Measurements from ENCODE around the gene HUS1.

Gene HUS1

DNA sequence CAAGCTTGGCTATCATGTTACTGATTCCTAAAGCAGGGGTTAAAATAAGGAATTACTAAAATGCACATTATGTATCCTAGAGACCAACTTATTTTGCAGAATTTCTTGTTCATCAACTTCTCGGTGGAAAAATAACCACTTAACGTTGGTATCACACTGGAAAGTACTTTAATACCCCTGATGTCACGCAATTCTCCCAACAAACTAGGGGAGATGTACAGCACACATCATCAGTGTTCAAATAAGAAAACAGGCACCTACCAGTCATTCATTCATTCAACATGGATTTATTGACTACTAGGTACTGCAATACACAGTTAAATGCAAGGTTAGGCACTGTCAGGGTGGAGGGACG lies 648 bp downstream of the HUS1 start:
- DNase-seq, result no peak

DNA sequence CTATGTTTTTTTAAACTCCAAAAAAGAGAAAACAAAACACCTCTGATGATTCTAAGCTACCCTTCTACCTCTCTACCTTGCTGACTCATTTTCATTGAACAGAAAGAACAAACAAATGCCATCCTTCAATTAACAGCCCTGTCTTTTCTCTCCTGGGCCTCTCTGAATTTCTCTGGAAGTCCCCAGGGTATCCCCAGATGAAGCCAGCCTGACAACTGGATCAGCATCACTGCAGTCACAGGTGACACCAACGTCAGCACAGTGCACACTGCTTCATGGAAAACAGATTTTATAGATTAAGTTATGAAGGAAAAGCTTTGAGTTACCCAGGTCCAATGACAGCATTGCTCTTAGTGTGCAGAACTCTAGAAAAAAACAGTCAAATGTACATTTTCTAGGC lies 5.7 kb downstream of the HUS1 start:
- no peak for DNase-seq

- DNase-seq, result no peak
Observed at GRCh38 chr7:47970761-47971160, 8.7 kb downstream of the HUS1 start.

- no peak for DNase-seq
Observed at GRCh38 chr7:47968847-47969774, 10.3 kb downstream of the HUS1 start.

DNA sequence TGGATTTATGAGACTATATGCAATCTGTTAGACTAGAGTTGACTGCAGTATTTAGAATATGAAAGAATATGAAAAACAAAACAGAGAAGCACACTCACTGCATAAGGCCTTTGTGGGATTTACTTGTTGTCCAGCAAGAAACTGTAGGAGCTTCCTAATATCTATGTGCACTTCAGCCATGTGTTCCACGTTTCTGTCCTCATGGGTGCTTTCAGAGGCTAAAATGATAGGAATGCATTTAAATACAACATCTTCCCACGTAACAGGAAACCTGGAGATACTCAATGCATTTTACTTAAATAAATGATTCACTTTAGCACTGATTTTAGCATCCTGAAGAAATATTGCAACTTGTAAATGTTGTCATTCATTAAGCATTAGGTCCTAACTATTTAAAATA lies 11.7 kb downstream of the HUS1 start:
- no peak for DNase-seq

GRCh38 chr7:47967123-47967522 lies 12.3 kb downstream of the HUS1 start:
- DNase-seq, result no peak

DNA sequence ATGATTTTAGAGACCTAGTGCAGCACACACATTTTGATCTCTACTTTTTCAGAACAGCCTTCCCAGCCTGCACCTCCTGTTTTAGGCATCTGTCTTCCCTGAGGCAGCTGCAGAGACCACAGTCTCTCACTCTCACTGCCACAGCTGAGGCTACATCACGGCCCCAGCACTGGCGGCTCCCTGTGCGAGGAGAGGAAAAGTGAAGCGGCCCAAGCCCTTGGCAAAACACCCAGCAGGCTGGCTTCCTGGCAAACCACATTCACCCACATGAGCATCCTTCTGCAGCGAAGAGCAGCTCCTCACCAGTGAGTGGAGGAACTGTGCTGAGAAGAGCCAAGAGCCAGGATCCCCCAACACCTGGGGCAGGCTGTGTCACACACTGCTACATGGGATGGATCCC lies 14.0 kb downstream of the HUS1 start:
- DNase-seq, result no peak

DNA sequence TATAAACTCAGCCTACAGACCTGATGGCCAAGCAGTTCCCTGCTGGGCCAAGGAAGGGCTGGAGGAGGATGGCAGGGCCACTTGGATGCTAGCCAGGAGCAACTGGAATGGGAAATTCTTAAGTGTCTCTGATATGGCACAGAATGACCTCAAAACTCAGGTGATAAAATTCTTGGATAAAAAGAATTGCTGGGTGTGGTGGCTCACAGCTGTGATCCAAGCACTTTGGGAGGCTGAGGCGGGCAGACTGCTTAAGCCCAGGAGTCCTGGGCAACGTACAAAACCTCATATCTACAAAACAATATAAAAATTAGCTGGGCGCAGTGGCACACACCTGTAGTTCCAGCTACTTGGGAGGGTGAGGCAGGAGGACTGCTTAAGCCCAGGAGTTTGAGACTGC lies 17.2 kb downstream of the HUS1 start:
- DNase-seq, result no peak

GRCh38 chr7:47957156-47957555 lies 22.3 kb downstream of the HUS1 start:
- DNase-seq, result no peak

DNA sequence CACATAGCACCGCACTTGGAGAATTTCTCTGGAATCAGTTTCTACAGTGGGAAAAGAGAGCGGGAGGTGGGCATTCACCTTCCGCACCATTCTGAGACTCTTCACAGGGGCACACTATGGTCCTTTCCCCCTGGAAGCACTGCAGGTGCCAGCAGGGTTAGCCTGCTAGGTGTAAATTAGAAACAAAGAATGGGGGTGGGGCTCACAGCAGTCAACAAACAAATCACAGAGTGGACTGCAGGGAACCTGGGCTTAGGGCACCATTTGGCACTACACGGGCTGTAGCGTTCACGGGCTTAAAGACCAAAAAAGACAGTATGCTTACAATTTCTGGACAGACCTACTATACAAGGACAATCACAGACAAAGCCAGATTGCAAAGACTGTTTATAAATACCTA lies 23.2 kb downstream of the HUS1 start:
- no peak for DNase-seq

GRCh38 chr7:47954231-47954911 lies 25.0 kb downstream of the HUS1 start:
- DNase-seq, result no peak

DNA sequence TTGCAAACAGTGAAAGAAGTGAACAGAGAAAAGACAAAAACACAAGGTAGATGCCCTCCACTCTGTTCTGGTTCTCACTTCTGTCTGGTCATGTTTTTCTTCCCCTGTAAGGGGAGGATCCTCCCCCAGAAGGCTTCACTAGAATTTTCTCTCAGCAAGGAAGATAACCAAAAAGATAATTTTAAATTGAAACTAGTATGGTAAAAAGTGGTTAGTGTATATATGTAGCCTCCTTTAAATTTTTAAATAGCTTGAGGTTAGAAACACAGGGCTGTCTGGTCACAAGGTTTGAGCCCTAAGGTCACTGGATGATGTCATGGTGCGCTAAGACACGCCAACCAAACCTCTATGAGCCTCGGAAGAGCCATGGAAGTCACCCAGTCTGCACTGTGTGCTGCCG lies 25.6 kb downstream of the HUS1 start:
- no peak for DNase-seq

GRCh38 chr7:47952224-47952623 lies 27.2 kb downstream of the HUS1 start:
- no peak for DNase-seq

DNA sequence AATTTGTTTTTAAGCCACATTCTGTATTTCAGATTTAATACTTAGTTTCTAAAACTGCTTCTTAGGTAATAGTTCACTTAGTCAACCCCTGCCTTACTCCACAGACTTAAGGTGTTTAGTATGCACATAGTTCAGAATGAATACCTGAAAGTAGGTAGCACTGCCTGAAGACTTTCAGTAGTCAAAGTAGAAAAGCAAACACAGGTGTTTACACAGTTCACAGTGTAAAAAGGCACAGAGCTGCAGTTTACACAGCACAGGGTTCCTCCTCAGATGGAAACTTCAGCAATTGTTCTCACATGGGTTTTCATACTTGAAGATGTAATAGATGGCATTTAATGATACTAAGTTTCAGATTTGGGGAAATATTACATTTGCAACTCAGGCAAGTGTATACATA lies 28.0 kb downstream of the HUS1 start:
- no peak for DNase-seq

DNA sequence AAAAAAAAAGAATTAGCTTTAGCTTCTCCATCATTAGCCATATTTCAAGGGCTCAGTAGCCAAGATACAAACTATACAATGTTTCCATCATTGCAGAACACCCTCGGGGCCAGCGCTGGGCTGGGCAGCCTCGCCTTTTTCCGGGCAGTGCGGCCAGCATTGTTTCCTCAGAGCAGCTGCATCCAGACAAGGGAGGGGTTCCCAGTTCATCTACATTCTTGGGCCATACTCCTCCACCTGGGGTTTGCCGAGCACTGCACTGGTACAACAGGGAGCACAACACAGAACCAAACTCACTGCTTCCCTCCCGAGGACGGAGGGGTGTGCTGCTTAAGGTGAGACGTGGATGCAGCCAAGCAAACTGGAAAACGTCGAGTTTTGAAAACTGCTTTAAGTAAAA lies 28.7 kb downstream of the HUS1 start:
- no peak for DNase-seq

DNA sequence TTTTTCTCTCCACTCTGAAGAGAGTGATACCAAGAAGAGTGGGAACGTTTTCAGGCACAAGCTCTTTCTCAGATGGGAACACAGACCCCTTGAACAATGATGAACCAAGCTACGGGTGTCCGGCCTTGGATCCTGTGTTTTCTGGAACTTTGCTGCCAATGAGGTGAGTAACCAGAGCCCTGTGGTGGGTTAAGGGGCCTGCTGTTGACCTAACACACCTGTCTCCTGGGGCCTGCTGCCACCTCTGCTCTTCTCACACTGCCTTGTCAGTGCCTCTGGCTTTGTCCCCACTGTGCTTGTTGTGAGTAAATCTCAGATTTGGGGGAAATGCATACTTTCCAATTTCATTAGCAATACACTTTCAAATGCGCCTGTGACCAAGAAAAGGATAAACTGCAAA lies 29.7 kb downstream of the HUS1 start:
- DNase-seq, result no peak

GRCh38 chr7:47948141-47948790 lies 31.1 kb downstream of the HUS1 start, which contains the start of gene PKD1L1:
Gene PKD1L1 (minus strand): TSS chr7:47948466. CDS start chr7:47948440, 26 bp downstream.
- DNase-seq, result no peak

GRCh38 chr7:47947355-47947749 lies 32.1 kb downstream of the HUS1 start:
- DNase-seq, result no peak

- no peak for DNase-seq
Observed at GRCh38 chr7:47946581-47947354, 32.6 kb downstream of the HUS1 start.

- no peak for DNase-seq
Observed at GRCh38 chr7:47945261-47946015, 34.0 kb downstream of the HUS1 start.

DNA sequence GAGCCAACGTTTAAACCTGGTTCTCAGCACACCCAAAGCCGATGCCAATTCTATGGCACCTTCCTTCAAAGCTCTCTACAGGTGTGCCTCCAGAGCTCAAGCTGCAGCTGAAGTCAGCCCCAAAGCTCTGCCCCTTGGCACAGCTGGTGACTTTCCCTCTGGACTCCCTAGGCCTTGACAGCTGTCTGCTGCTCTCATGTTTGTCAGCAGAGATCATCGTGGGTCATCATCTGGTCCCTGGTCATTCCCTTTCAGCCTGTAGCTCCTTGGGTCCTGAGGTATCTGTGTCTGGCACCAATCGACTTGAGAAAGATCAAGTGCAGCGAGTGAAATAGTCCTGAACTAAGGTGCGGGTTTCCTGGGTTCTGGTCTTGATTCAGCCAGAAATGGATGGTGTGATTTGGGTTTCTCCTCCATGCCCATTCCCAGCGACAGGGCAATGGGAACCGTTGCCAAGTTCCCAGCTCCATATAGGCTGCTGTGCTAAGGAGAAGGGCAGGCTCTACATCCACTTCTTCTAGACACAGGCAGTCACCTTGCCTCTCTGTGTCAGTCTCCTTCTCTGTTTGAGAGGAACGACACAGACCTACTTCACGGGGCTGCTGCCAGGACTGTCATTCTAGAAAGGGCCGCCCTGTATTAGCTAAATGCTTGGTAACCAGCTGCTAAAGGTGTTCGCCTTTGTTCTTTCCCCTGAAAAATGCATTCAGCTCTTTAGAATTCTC lies 34.7 kb downstream of the HUS1 start:
- DNase-seq, result no peak
